Stimulated activated CD8-positive, alpha-beta memory T cell treated with anti-CD3 and anti-CD28 coated beads, Interleukin-15, amount 100 ng/mL, for 1 hour (primary cell): ENCODE results near the gene NKD1.

Experiments
- DNase-seq: peaks from one replicate; pipeline ENCODE4 v3.0.0-alpha.2; 2020; ENCODE audit warnings: low read depth

The NKD1 gene

GRCh38 chr16:50599494-50599893, 51.3 kb downstream of the NKD1 start:
- DNase-seq, result no peak

GRCh38 chr16:50600582-50601283, 52.5 kb downstream of the NKD1 start:
- no peak for DNase-seq

DNA sequence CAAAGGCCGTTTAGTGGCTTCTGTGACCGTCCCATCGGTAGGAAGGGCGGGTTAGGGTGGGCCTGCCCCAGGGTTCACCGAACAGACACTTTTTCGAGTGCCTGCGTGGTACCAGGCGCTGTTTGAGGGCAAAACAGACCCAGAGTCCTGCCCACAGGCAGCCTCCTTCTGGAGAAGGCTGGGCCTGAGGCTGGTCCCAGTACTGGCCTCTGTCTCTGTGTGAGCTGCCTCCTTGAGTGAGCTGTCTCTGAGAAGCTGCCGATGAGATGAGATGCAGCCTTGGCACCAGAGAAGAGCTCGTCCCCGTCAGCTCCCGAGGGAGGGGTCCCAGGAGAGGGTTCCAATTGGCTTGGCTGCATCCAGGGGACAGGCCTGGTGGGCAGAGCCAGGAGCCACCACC, 53.1 kb downstream of the NKD1 start:
- no peak for DNase-seq

- no peak for DNase-seq
These were observed 53.9 kb downstream of the NKD1 start for GRCh38 chr16:50602126-50602525.

GRCh38 chr16:50602531-50603205, 54.5 kb downstream of the NKD1 start:
- DNase-seq, result no peak

DNA sequence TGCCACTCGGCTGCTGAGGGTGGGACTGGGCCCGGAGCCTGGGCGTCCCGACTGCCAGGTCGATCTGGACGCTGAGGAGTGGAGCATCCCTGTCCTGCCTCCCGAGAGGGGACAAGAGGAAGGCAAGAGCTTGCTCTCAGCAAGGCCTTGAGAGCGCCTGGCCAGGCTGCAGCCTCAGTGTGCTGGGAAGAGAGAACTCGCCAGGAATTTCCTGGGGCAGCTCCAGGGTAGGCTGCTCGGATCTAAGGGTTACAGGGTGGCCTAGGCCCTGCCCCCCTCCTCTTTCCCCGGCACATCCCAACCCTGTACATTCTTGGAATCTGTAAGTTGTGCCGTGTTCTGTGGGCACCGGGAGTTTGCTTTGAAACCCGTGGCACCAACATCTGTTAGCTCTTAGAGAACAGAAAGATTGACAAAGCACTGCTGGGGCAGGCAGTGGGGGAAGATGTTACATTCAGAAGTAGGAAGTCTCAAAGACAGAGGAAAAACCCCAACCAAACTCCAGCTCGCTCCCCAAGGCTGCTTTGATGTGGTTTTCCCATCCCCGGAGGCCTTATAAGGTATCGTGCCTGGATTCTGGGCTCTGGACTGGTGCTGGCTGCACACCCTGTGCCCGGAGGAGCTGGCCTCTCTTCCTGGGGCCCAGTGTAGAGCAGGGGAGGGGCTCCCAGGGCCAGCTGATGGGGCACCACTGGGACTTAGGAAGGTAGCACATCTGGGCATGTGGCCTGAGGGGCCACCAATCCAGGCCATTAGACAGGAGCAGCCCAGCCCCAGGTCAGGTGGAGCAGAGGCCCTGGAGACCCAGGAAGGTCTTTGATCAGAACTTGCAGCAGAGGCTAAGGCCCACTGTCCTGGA, 55.2 kb downstream of the NKD1 start:
- DNase-seq, result no peak

GRCh38 chr16:50604065-50604418, 55.8 kb downstream of the NKD1 start:
- no peak for DNase-seq

- no peak for DNase-seq
These were observed 56.4 kb downstream of the NKD1 start for GRCh38 chr16:50604610-50605009.

- DNase-seq, result no peak
These were observed 57.7 kb downstream of the NKD1 start for GRCh38 chr16:50605733-50606430.

- no peak for DNase-seq
These were observed 58.3 kb downstream of the NKD1 start for GRCh38 chr16:50606431-50607050.

- no peak for DNase-seq
These were observed 58.8 kb downstream of the NKD1 start for GRCh38 chr16:50607051-50607431.

DNA sequence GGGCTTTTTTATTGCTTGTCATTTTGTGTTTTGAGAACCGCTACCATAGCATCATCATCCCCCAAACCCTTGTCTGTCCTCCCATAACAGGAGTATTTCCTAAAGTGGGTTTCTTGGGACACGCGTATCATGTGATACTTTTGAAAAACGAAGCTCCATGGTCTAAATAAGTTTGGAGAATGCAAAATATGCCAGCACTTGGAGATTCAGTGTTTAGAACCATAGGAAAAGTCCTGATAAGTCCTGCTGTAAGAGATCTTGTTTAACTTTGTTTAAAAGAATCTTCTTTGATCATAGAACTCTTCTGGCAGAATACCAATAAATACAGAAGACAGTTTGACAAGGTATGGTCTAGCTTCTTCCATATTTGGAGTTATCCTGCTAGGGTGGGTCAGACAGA, 59.3 kb downstream of the NKD1 start:
- DNase-seq, result no peak

- no peak for DNase-seq
These were observed 59.9 kb downstream of the NKD1 start for GRCh38 chr16:50607970-50608557.

- DNase-seq, result no peak
These were observed 60.9 kb downstream of the NKD1 start for GRCh38 chr16:50609049-50609448.

- no peak for DNase-seq
These were observed 61.3 kb downstream of the NKD1 start for GRCh38 chr16:50609471-50609870.

- DNase-seq, result no peak
These were observed 62.4 kb downstream of the NKD1 start for GRCh38 chr16:50610331-50611262.

DNA sequence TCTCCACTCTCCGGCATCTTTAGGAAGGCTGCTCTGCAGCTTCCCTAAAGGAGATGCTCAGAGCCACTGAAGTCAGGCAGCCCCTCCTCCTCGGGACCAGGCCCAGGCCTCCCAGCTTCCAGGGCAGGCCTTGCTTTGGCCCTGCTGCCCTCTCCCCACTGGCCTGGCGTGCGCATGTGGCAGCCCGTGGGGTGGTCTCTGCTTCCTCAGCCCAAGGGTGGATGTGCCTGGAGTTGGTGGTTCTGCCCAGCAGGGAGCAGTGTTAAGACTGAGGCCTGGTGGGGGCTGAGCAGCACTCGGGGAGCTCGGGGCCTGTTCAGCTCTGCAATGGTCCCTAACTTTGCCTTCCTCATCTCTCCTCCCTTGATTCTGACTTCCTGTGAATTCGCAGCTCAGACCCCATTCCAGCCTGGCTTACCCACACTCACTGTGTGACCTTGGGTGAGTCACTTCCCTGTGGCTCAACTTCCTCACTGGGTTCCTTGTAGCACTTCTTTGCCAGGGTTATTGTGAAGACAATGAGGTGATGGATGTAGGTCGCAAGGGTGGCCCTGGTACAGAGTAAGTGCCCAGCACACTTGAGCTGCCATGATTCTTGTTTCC, 63.2 kb downstream of the NKD1 start:
- DNase-seq, result no peak

DNA sequence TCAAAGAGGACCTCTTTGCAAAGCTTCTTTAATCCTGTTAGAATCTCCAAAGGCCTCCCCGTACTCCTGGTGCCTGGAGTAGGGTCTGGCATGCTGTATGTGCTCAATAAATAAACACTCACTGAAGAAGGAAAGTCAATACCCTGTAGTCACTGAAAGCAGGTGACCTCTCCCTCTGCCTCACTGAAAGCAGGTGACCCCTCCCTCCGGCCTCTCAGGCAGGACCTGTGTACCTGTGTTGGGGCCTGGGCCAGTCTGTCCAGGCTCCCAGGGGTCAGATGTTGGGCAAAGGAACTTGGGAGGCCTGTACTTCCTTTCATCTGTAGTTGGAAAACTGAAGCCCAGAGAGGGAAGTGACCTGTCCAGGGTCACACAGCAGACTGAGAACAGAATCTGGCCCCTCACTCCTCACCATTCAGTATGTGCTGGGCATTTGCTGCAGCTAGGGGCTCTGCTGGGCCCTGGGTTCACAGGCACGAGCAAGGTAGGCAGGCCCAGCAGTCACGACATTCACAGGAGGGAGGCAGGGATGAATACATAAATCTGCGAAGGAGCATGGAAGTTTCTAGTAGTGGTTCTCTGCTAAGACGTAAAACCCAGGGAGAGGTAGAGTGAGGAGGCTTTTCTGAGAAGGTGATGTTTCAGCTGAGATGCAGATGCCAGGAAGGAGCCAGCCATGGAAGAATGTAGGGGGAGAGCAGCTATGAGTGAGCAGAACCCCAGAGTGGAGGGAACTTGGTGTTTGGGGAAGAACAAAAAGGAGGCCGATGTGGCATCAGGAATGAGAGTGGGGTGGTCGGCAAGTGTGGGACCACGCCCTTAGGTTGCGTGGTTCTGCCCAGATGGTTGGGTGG, 64.0 kb downstream of the NKD1 start:
- no peak for DNase-seq

DNA sequence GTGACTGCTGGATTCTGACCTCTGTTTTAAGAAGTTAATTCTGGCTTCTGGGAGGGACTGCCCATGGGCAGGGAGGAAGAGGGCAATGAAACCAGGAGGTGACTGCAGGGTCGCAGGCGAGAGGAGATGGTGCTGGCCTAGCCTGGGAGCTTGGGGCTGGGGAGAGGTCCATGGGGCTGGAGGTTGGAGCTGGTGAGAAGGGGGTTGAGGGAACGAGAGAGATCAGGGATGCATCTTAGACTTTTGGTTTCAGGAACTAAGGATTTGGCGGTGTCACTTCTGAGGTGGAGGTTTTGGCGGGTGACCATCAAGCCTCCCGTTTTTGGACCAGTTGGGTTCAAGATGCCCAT, 64.6 kb downstream of the NKD1 start:
- no peak for DNase-seq
